Stimulated activated CD4-positive, alpha-beta T cell treated with anti-CD3 and anti-CD28 coated beads, Interleukin-12 subunit alpha, Interleukin-12 subunit beta, amount 100 ng/mL, for 24 hours (primary cell): ENCODE results near the gene MARCKS.

Source experiments
- DNase-seq, 2 experiments: peaks; one replicate each; pipeline ENCODE4 v3.0.0-alpha.2; 2020; ENCODE audit warnings: low read depth in 2 of 2

MARCKS gene, protein sequence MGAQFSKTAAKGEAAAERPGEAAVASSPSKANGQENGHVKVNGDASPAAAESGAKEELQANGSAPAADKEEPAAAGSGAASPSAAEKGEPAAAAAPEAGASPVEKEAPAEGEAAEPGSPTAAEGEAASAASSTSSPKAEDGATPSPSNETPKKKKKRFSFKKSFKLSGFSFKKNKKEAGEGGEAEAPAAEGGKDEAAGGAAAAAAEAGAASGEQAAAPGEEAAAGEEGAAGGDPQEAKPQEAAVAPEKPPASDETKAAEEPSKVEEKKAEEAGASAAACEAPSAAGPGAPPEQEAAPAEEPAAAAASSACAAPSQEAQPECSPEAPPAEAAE

GRCh38 chr6:113856625-113857555, at the start of gene MARCKS:
Gene MARCKS (plus strand): TSS chr6:113857345. CDS start chr6:113857746, 401 bp downstream.
- no peak for DNase-seq

GRCh38 chr6:113809826-113810225, 47.3 kb upstream of the MARCKS start:
- DNase-seq = no peak

DNA sequence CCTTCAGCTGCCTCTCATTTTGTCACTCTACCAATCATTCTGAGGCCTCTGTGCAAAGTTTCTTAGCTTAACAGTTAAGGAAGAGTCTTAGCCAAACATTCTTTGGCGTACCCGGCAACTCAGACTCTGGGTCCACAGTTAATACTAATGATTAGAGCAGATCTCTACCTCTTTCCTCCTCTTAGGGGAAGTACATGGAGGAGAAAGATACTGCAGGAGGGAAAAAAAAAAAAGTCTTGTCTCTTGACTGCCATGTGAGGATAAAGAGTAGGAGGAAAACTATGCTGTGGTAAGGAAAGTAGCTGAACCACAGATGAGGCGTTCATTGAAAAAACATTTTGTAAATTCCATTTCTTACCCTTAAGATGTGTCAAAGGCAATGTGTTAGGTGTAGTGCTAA, 44.0 kb upstream of the MARCKS start:
- no peak for DNase-seq

- DNase-seq = no peak
Measured at GRCh38 chr6:113818578-113818977, 38.6 kb upstream of the MARCKS start.

GRCh38 chr6:113819169-113819830, 37.8 kb upstream of the MARCKS start:
- DNase-seq = no peak

GRCh38 chr6:113820761-113821160, 36.4 kb upstream of the MARCKS start:
- no peak for DNase-seq

DNA sequence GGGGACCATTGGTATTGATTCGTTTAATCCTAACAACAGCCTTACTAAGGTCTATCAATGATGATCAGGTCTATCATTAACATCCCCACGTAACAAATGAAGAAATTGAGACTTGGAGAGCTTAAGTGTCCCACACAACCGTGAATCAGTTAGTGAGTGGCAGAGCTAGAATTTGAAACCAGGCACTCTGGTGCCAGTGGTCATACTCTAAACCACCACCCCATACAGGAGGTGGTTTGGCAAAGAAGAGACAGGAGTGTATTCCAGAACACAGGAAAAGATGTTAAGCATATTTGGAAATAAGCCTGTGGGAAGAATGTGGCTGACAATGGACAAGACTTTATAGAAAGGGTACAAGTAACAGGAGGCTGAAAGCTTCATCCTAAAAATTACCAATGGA, 35.7 kb upstream of the MARCKS start:
- DNase-seq = no peak

- DNase-seq = no peak
Measured at GRCh38 chr6:113823916-113824315, 33.2 kb upstream of the MARCKS start.

GRCh38 chr6:113824411-113824810, 32.7 kb upstream of the MARCKS start:
- no peak for DNase-seq

- DNase-seq = no peak
Measured at GRCh38 chr6:113824866-113825265, 32.3 kb upstream of the MARCKS start.

DNA sequence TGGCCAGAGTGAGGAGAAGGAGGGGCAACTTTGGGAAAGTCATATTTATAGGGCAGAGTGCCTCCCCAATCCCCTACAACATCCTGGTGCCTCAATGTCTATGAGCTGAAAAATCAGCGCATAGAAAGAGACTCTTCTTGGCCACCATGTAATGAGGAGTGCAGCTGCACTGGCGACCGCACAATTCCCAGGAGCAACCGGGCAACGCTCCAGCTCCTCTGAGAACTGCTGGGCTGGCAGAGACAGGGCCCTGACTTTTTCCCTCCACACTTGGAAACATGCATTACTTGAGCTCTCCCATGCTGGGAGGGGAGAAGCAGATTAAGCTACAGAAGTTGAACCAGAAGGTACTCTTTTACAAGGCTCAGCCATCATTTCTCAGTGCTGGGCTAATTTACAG, 31.4 kb upstream of the MARCKS start:
- DNase-seq = no peak

- DNase-seq = no peak
Measured at GRCh38 chr6:113828984-113829695, 28.0 kb upstream of the MARCKS start.

GRCh38 chr6:113829696-113830045, 27.5 kb upstream of the MARCKS start:
- no peak for DNase-seq

- DNase-seq = no peak
Measured at GRCh38 chr6:113830140-113830539, 27.0 kb upstream of the MARCKS start.

DNA sequence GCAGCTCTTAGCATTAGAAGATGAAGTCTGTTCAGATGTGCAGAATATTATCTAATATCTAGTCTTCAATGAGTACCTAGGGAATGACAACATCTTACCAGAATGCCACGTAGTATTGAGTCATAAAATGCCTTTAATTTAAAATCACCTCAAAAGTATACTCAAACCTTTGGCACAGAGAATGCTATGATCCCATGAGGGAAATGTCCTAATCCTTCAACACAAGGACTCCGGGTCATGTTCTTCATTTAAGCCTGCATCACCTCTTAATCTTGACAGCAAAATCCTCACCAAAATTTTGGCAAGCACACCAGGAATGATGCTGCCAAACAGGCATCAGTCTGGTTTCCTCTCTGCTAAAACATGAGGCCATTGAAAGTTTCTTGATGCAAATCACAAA, 23.6 kb upstream of the MARCKS start:
- no peak for DNase-seq

GRCh38 chr6:113837170-113837569, 20.0 kb upstream of the MARCKS start:
- DNase-seq = no peak

DNA sequence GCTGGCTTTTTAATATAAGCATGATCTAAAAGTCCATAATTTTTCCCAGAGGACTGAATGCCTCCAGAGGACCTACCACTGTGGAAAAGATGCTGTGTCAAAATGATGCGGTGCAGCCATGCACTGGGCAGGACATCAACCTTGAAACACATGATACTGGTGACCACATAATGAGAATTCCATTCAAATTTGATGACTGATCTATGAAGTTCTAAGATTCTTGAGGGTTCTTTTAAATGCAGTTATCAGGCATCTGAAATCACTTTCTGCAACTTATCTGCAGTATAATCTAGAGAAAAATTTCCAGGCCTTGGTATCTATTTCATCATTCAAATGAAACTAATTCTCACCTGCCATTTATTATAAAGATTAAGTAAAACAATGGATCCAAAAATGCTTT, 15.0 kb upstream of the MARCKS start:
- DNase-seq = no peak

GRCh38 chr6:113843500-113844073, 13.6 kb upstream of the MARCKS start:
- no peak for DNase-seq

- DNase-seq = no peak
Measured at GRCh38 chr6:113846577-113846976, 10.6 kb upstream of the MARCKS start.

DNA sequence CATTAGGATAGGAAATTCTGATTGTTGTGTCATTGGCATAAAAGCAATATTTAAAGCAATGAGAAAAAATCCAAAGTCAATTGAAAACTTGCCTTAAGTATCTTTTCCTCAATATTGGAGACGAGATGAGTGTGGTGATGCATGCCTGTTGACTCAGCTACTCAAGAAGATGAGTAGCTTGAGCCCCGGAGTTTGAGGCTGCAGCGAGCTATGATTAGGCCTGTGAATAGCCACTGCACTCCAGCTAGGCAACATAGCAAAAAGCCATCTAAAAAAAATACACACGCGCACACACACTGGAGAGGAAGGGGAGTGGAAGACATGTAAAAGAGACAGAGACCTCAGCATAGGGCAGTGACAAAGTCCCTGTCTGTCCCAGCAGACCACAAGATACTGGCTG, 9.7 kb upstream of the MARCKS start:
- no peak for DNase-seq

GRCh38 chr6:113848280-113848679, 8.9 kb upstream of the MARCKS start:
- no peak for DNase-seq

GRCh38 chr6:113848811-113849210, 8.3 kb upstream of the MARCKS start:
- no peak for DNase-seq
